Bronchial epithelial cell (primary cell): ENCODE results near the gene CD19. TPM values are rescaled to one million over a fixed set of nuclear protein-coding genes. Genes with fewer than 3 reads are reported as not detected.

ENCODE experiments used
- DNase-seq: peaks from one replicate; pipeline ENCODE4 v3.0.0-alpha.2; 2010; ENCODE audit warnings: low read depth
- FAIRE-seq: peaks from 2 replicates; lab custom pipeline; 2011; peaks lifted over from hg19 to GRCh38; lab: Jason Lieb, UNC
- H3K27me3 ChIP-seq: 2 replicates; pipeline ENCODE4 v1.5.1; 2011; ENCODE audit warnings: low read length; ENCODE audit not compliant: control insufficient read depth, insufficient read depth
- H3K36me3 ChIP-seq: 2 replicates; pipeline ENCODE4 v1.5.1; 2011; ENCODE audit warnings: low read length; ENCODE audit not compliant: control insufficient read depth, insufficient read depth
- H3K4me3 ChIP-seq: 2 replicates; pipeline ENCODE4 v1.5.1; 2011; ENCODE audit warnings: mild to moderate bottlenecking, low read depth, low read length, control low read depth
- total RNA-seq: library from RNA; depleted of rRNA; stranded (reverse); fragments of >200 nt; gene quantifications from 2 replicates; pipeline ENCODE4 v1.2.1, GENCODE V29; 2014
- TF ChIP-seq, protein P1 (sequence below): IDR thresholded peaks from 2 replicates; pipeline ENCODE4 v1.5.1; 2011; ENCODE audit warnings: mild to moderate bottlenecking, moderate library complexity, low read length, control low read depth, inconsistent platforms; ENCODE audit not compliant: insufficient read depth, severe bottlenecking

Gene CD19
- total RNA-seq, 1 donor from 2014 or later = not detected

DNA sequence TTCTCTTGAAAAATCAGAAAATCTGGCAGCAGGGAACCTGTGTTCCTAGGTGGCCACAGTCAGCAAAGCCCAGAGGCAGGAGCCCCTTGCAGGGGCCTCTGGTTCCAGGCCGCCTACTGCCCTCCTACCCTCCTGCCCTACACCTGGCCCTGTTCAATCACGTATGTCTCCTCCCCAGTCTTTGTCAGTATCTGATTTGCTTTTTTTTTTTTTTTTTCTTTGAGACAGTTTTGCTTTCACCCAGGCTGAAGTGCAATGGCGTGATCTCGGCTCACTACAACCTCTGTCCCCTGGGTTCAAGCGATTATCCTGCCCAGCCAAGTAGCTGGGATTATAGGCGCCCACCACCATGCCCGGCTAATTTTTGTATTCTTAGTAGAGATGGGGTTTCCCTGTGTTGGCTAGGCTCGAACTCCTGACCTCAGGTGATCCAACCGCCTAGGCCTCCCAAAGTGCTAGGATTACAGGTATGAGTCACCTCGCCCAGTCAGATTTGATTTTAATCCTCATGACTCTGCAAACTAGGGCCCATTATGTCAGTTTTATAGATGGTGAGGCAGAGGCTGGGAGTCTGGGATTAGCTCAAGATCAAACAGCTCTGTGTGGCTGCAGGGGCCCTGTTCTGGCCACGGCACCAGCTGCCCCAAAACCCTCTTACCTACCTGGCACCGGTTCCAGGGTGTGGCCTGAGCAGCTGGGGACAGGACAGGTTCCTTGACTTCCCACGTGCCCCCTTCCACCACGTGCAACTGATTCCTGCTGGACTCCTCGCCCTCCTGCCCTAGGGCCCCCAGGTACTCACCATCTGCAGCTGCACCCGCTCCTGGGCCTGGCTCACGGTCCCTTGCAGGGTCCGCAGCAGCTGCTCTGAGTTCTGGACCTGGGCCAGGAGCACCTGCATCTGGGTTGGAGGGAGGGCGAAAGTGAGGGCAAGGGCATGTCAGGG lies 21.4 kb upstream of the CD19 start:
- TF ChIP-seq, protein P1, sequence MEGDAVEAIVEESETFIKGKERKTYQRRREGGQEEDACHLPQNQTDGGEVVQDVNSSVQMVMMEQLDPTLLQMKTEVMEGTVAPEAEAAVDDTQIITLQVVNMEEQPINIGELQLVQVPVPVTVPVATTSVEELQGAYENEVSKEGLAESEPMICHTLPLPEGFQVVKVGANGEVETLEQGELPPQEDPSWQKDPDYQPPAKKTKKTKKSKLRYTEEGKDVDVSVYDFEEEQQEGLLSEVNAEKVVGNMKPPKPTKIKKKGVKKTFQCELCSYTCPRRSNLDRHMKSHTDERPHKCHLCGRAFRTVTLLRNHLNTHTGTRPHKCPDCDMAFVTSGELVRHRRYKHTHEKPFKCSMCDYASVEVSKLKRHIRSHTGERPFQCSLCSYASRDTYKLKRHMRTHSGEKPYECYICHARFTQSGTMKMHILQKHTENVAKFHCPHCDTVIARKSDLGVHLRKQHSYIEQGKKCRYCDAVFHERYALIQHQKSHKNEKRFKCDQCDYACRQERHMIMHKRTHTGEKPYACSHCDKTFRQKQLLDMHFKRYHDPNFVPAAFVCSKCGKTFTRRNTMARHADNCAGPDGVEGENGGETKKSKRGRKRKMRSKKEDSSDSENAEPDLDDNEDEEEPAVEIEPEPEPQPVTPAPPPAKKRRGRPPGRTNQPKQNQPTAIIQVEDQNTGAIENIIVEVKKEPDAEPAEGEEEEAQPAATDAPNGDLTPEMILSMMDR = no peak
- FAIRE-seq (no peak), DNase-seq (peak; percentile 47)
- Histone ChIP-seq H3K4me3 (no peak overlapping the region), H3K27me3 (no peaks in the 10 kb centered on the region), H3K36me3 (peaks cover 15% of the 10 kb centered on the region)

DNA sequence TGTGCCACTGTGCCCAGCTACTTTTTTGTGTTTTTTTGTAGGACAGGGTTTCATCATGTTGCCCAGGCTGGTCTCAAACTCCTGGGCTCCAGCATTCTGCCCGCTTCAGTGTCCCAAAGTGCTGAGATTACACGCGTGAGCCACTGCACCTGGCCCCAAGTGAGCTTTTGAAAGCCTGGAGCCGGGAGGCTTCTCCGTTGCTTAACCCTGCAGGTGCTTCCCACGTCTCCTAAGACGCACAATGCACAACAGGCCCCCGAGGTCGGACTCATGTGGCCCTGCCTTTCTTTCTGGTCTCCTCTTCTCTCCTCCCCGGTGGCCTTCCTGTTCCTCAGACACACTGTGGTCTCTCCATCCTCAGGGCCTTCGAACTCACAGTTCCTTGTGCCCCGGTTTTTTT lies 19.2 kb upstream of the CD19 start:
- FAIRE-seq (no peak), DNase-seq (no peak)
- Histone ChIP-seq H3K27me3 (no peaks in the 10 kb centered on the region), H3K36me3 (peaks cover 16% of the 10 kb centered on the region), H3K4me3 (no peak overlapping the region)
- TF ChIP-seq, protein P1 = no peak

DNA sequence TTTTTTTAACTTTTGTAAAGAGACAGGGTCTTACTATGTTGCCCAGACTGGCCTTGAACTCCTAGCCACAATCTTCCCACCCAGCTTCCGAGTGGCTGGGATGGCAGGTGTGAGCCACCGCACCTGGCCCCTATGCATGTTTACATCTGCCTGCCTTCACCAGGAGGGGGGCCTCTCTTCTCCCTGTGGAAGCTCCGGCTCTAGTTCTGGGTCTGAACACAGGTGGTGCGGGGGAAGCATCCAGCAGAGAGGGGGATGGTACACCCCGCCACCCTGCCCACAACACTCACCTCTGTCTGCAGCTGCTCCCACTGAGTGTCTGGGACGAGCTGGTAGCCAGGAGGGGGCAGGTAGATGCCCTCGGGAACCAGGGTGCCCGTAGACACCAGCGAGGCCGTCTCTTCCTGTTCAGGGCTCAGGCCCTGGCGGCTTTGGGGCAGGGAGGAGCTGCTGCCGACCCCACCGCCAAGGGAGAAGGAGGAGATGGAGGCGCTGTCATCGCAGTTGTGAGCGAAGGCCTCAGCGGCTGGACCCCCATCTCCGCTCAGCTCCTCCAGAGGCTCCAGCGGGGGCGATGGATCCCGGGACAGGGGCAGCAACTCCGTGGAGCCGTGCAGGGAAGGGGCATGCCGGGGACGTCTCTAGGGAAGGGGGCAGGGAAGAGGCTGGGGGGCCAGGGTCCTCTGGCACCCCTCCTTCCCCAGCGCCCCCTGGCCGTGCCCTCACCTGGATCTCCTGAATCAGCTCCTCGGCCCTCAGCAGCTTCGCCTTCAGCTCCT lies 17.6 kb upstream of the CD19 start:
- FAIRE-seq (no peak), DNase-seq (no peak)
- TF ChIP-seq, protein P1 = no peak
- Histone ChIP-seq H3K4me3 (no peak overlapping the region), H3K36me3 (peaks cover 15% of the 10 kb centered on the region), H3K27me3 (no peaks in the 10 kb centered on the region)

DNA sequence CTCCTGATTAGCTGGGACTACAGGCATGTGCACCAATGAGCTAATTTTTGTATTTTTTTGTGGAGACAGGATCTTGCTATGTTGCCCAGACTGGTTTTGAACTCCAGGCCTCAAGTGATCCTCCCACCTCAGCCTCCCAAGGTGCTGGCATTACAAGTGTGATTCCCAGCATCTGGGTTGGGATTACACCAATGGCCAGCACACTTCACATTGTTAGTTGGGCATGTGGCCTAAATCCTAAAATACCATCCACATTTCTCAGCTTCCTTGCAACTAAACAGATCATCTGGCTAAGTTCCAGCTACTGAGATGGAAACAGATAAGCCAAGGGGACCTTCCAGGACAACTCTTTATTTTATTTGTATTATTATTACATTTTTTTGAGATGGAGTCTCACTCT lies 16.6 kb upstream of the CD19 start:
- Histone ChIP-seq H3K4me3 (no peak overlapping the region), H3K27me3 (no peaks in the 10 kb centered on the region), H3K36me3 (peaks cover 17% of the 10 kb centered on the region)
- FAIRE-seq (no peak), DNase-seq (peak; percentile 18)
- TF ChIP-seq, protein P1 = no peak

DNA sequence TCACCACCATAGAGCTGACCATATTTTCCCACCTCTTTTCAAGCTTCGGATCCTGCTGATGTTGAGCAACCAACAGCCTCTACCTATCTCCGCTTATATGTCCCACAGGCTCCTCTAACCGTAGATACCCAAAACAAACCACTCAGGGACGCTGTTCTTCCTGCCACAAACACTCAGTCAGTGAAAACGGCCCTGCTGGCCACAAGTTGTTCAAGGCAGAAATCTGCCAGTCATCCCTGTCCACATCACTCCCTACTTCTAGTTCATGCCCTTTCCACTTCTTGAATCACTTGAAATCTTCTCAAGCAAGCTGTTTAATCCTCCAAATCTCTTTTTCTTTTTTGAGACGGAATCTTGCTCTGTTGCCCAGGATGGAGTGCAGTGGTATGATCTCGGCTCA lies 14.7 kb upstream of the CD19 start:
- Histone ChIP-seq H3K4me3 (no peak overlapping the region), H3K36me3 (peaks cover 13% of the 10 kb centered on the region), H3K27me3 (no peaks in the 10 kb centered on the region)
- no peak for FAIRE-seq
- no peak for DNase-seq
- TF ChIP-seq, protein P1 = no peak
